Measurements from ENCODE around the gene PLCE1.

PLCE1 gene

DNA sequence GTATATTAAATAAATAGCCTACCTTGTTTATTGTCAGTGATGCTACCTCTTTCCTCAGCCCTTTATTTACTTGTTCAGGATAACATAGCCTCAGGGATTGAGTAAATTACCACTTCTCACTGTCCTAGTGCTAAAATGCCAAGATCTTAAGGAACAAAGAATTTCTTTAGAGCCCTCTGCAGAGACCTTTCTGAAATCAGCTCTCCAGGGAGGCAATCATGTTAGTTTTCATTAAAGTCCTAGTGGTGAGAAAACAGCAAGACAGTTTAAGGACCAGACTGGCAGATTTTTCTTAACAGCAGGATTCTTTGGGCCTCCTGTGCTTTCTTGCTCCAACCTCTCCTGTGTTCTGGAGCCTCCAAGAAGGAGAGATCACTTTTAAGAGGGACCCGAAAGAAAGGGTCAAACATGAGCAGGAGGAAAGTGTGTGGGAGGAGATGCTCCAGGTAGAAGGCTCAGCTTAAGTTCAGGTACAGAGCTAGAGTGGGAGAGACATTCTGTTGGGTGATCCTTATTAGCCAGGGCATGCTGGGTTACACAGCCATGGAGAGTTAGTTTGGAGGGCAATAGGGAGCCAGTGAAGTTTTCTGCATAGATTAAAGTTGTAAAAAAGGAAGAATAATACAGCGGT is 1.2 kb upstream of the PLCE1 start:
- TF ChIP-seq SIN3A (IDR thresholded peaks at IDR 0.05; ENCODE audit: borderline replicate concordance, insufficient read depth, low read length) (no peak), TAF1 (IDR thresholded peaks at IDR 0.05; ENCODE audit: borderline replicate concordance, insufficient read depth, low read length) (no peak), REST (IDR thresholded peaks at IDR 0.05; ENCODE audit: insufficient read depth in 1 of 2, low read depth in 2 of 2, low read length in 2 of 2) (no peak), POLR2AphosphoS5 (IDR thresholded peaks at IDR 0.05; ENCODE audit: low read depth, low read length) (no peak), FOXP2 (optimal IDR thresholded peaks at IDR 0.05; ENCODE audit: borderline replicate concordance, extremely low read depth, extremely low read length, insufficient read depth) (no peak)

DNA sequence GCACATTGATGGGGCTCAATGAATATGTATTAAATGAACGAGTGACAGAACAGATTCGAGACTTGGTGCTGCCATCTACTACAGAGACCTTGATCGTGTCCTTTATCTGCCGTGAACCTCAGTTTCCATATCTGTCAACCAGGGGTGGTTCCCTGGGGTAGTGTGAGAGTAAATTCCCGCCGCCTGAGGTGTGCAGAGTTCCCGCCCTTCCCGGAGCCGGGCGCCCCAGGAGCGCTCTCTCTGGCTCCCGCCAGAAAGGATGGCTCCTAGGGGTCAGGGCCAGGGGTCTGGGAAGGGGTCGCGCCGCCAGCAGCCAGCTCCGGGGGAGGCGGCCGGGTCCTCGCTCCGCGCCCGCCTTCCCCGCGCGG is 333 bp upstream of the PLCE1 start:
- no peak for TF ChIP-seq FOXP2 (optimal IDR thresholded peaks at IDR 0.05; ENCODE audit: borderline replicate concordance, extremely low read depth, extremely low read length, insufficient read depth)
- TF ChIP-seq POLR2AphosphoS5 (IDR thresholded peaks at IDR 0.05; ENCODE audit: low read depth, low read length) = no peak
- no peak for TF ChIP-seq SIN3A (IDR thresholded peaks at IDR 0.05; ENCODE audit: borderline replicate concordance, insufficient read depth, low read length)
- TF ChIP-seq TAF1 (IDR thresholded peaks at IDR 0.05; ENCODE audit: borderline replicate concordance, insufficient read depth, low read length) = no peak
- TF ChIP-seq REST (IDR thresholded peaks at IDR 0.05; ENCODE audit: insufficient read depth in 1 of 2, low read depth in 2 of 2, low read length in 2 of 2) = no peak

DNA sequence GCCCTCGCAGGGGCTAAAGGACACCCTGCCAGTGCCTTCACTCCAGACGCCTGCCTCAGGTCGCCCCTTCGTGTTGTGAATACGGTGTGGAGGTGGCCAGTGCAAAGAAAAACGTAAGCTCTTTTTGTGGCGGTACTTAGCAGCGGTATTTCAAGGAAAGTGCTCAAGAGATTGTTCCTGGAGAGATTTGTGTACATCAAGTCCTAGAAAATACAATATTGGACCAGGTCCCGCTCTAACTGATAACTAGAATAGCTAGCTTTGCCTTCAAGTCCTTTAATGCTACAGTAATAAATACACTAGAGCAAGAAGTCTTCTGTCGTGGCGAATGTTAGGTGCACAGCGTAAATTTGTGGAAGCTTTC is 689 bp downstream of the PLCE1 start:
- TF ChIP-seq POLR2AphosphoS5 (IDR thresholded peaks at IDR 0.05; ENCODE audit: low read depth, low read length) (no peak), TAF1 (IDR thresholded peaks at IDR 0.05; ENCODE audit: borderline replicate concordance, insufficient read depth, low read length) (no peak), SIN3A (IDR thresholded peaks at IDR 0.05; ENCODE audit: borderline replicate concordance, insufficient read depth, low read length) (no peak), REST (IDR thresholded peaks at IDR 0.05; ENCODE audit: insufficient read depth in 1 of 2, low read depth in 2 of 2, low read length in 2 of 2) (no peak)

DNA sequence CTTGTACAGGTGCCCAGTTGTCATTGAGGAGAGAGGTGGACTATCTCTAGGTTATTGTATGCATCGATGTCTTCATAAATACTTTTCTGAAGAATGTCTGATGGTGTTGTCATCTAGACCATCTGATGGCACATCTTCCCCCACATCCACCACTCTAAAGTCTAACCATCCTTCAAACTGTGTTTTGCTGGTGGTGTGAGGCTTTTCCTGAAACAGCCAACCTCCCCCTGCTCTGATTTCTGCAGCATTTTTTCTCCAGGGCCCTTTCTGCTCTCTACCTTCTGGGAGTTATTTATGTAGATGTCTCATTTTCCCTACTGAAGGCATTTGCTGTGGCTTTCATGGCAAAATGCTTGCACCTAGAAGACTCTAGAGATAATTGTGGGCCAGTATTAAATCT is 1.5 kb downstream of the PLCE1 start:
- TF ChIP-seq TAF1 (IDR thresholded peaks at IDR 0.05; ENCODE audit: borderline replicate concordance, insufficient read depth, low read length) (no peak), REST (IDR thresholded peaks at IDR 0.05; ENCODE audit: insufficient read depth in 1 of 2, low read depth in 2 of 2, low read length in 2 of 2) (no peak), FOXP2 (optimal IDR thresholded peaks at IDR 0.05; ENCODE audit: borderline replicate concordance, extremely low read depth, extremely low read length, insufficient read depth) (no peak), POLR2AphosphoS5 (IDR thresholded peaks at IDR 0.05; ENCODE audit: low read depth, low read length) (no peak), SIN3A (IDR thresholded peaks at IDR 0.05; ENCODE audit: borderline replicate concordance, insufficient read depth, low read length) (no peak)

All from PFSK-1 (cell line).